Bronchial epithelial cell (primary cell): Measurements from ENCODE around the gene CABLES1. TPM values are rescaled to one million over a fixed set of nuclear protein-coding genes. Genes with fewer than 3 reads are reported as not detected.

Experiments used
- DNase-seq: peaks from one replicate; pipeline ENCODE4 v3.0.0-alpha.2; 2010; ENCODE audit warnings: low read depth
- FAIRE-seq: peaks from 2 replicates; lab custom pipeline; 2011; peaks lifted over from hg19 to GRCh38; lab: Jason Lieb, UNC
- H3K27me3 ChIP-seq: 2 replicates; pipeline ENCODE4 v1.5.1; 2011; ENCODE audit warnings: low read length; ENCODE audit not compliant: control insufficient read depth, insufficient read depth
- H3K36me3 ChIP-seq: 2 replicates; pipeline ENCODE4 v1.5.1; 2011; ENCODE audit warnings: low read length; ENCODE audit not compliant: control insufficient read depth, insufficient read depth
- H3K4me3 ChIP-seq: 2 replicates; pipeline ENCODE4 v1.5.1; 2011; ENCODE audit warnings: mild to moderate bottlenecking, low read depth, low read length, control low read depth
- CTCF ChIP-seq: IDR thresholded peaks from 2 replicates; pipeline ENCODE4 v1.5.1; 2011; ENCODE audit warnings: mild to moderate bottlenecking, moderate library complexity, low read length, control low read depth, inconsistent platforms; ENCODE audit not compliant: insufficient read depth, severe bottlenecking
- total RNA-seq: library from RNA; depleted of rRNA; stranded (reverse); fragments of >200 nt; gene quantifications from 2 replicates; pipeline ENCODE4 v1.2.1, GENCODE V29; 2014

The CABLES1 gene
- total RNA-seq, 1 donor from 2014 or later: 0.26 TPM

GRCh38 chr18:23273443-23273966 lies 138.2 kb downstream of the CABLES1 start:
- H3K4me3 ChIP-seq: no peak overlapping the region
- H3K27me3 ChIP-seq: no peaks in the 10 kb centered on the region
- H3K36me3 ChIP-seq: no peaks in the 10 kb centered on the region
- no peak for DNase-seq
- no peak for FAIRE-seq
- TF ChIP-seq CTCF: no peak

- no peak for FAIRE-seq
- H3K27me3 ChIP-seq: no peaks in the 10 kb centered on the region
- no peak overlapping the region for H3K4me3 ChIP-seq
- H3K36me3 ChIP-seq: no peaks in the 10 kb centered on the region
- no peak for TF ChIP-seq CTCF
- no peak for DNase-seq
Observed at GRCh38 chr18:23274638-23275482, 139.6 kb downstream of the CABLES1 start.

- TF ChIP-seq CTCF: no peak
- no peak for DNase-seq
- Histone ChIP-seq H3K36me3 (no peaks in the 10 kb centered on the region), H3K4me3 (no peak overlapping the region), H3K27me3 (no peaks in the 10 kb centered on the region)
- no peak for FAIRE-seq
Observed at GRCh38 chr18:23276451-23276850, 141.2 kb downstream of the CABLES1 start.

GRCh38 chr18:23277399-23277798 lies 142.1 kb downstream of the CABLES1 start:
- Histone ChIP-seq H3K27me3 (no peaks in the 10 kb centered on the region), H3K4me3 (no peak overlapping the region), H3K36me3 (no peaks in the 10 kb centered on the region)
- FAIRE-seq (peak; percentile 32), DNase-seq (peak; percentile 41)
- TF ChIP-seq CTCF: no peak

- no peak for TF ChIP-seq CTCF
- Histone ChIP-seq H3K27me3 (no peaks in the 10 kb centered on the region), H3K4me3 (no peak overlapping the region), H3K36me3 (no peaks in the 10 kb centered on the region)
- DNase-seq (no peak), FAIRE-seq (no peak)
Observed at GRCh38 chr18:23279931-23280330, 144.6 kb downstream of the CABLES1 start.
